HG03520 (cell line): ENCODE results near the gene ANAPC2.

Experiments
- ATAC-seq: cut with Tn5 transposase; IDR thresholded peaks from one replicate; pipeline ENCODE4 v1.9.1; 2021; ENCODE audit warnings: mild to moderate bottlenecking, moderate library complexity; ENCODE audit not compliant: unreplicated experiment

ANAPC2 gene

DNA sequence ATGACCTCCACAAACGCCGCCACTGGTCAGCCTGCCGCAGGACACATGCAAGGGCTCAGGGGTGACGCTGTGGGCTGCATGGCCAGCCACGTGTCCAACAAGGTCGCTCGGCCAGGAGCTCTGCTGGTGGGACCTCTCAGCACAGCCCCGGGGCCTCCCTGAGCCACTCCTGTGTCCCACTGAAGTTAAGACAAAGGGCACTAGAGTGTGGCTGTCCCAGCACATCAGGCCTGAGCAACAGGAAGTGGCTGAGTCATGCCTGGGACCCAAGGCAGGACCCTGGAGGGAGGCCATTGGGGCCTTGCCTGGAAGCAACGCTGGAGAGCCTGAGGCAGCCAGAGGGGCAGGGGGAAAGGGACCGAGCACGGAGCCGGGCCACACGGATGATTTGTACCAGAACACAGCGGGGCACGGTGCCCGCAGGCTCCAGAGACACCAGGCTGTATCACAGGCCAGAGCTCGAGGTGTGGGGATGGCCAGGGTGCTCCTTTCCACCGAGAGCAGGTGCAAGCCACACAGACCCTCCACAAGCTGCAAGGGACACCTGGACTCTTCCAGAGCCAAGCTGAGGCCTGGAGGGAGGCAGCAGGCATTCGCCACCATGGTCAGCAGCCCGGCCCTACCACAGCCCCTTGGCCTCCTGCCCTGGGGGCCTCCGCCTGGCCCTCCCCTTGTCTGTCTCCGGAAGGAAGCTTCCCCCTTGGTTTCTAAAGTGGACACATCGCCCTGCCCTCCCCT lies 10.0 kb downstream of the ANAPC2 start:
- no peak for ATAC-seq

DNA sequence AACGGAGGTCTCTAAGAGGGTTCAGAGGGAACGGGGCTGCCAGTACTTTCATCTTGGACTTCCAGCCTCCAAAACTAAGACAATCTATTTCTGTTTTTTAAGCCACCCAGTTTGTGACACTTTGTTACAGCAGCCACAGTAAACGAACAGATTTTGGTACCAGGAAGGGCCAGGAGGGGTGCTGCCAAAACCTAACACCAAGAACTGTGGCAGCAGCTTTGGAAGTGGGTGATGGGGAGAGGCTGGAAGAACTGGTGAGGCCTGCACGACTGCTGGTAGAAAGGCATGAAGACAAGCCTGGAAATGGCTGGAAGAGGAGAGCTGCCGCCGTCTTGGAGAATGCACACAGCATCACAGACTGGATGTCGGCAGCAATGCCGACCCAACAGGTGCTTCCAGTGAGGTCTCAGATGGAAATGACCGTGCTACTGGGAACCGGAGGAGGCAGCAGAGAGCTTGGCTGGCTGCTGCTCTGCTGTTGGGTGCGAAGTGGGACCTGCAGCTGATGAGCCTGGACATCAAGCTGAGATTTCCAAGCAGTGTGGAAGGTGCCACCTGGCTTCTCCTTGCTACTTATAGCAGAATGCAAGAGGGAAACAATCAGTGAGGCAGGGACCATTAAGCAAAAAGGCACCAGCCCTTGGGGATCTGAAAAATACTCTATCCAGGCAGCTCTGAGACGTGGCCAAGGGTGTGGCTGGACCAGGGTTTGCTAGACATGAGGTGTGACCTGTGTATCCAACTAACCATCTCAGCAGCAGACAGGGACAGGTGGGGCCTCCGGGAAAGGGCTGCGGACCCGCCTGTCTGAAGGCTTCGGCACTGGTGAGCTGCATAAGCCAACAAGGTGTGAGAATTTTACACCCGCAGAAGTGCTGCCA lies 11.8 kb downstream of the ANAPC2 start:
- no peak for ATAC-seq

DNA sequence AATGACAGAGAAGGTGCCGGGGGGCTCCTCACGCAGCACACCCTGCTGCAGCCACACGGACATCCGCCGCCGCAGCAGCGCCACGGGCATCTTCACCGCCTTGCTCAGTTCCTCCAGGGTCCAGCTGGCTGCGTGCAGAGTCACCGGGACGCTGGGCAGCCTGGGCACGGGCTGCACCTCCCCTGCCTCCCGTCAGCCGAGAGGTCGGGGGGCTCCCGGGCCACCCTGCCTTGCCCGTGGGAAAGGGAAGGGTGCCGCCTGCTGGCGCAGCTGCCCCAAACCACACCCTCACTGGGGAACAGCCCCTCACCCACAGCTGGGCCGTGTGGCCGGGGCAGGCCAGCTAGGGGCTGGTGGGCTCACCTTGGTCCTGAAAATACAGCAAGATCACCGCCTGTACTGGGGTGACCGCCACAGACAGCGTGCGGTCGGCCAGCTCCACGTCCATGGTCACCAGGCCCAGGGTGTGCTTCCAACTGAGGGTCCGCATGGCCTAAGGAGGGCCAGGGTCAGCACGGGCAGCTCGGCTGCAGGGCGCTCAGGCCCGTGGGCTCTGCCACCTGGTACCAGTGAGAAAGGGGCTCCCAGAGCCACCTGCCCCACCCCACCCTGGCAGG lies 12.9 kb downstream of the ANAPC2 start:
- ATAC-seq: no peak

DNA sequence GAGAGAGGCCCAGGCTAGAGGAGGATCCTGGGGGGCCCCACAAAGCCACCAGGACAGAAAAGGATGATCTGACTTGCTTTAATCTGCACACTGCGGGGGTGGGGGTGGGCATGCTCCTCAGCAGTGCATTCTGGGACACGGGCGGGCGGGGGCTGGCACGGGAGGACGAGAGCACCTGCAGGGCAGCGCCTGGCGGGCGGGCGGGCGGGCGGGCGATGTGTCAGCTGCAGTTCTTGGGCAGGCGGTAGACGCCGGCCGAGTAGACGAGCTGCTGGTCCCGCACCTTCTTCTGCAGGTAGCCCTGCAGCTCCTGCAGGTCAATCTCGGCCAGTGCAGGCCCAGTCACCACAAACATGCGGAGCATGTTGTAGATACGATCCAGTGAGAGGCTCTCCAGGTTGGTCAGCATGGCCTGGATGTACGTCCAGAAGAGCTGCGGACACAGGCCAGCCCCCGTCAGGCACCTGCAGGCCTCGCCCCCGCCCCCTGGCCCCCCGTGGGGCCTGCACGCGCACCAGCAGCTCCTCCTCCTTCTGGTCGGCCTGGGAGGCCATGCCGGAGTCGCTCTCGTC lies 13.6 kb downstream of the ANAPC2 start:
- no peak for ATAC-seq

DNA sequence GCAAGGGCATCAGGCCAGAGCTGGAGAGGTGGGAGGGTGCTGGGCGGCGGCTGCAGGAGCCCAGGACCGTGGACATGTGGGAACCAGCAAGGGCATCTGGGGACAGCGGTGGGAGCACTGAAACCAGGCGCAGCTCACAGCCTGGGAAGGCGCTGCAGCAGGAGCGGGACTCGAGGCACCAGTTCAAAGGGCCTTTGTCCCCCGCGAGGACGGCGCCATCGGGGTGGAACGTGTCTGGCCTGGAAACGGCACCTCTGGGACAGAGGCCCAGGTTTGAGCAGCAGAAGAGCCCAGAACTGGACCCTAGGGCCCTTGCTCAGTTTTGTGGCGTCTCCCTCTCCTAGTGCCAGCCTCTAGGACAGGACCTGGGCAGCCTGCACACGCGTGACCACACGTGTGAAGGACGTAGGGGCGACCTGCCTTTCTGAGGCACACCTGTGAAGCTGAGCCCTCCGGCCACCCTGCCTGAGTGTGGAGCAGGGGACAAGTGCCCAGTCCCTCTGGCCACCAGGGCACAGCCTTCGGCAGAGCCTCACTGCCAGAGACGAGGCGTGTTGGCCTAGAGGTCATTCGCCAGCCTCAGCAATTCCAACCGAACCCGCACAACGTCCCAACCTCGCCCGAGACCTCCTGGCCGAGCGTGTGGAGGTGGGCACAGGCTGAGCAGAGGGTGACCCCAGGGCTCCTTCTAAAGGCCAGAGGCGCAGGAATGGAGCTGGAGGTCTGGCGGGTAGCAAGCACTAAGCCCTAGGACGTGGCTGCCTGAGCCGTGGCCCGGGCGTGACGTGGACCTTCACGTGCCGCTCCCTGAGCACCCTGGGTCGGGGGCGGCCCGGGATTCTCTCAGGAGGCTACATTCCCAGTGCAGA lies 14.3 kb downstream of the ANAPC2 start:
- no peak for ATAC-seq

DNA sequence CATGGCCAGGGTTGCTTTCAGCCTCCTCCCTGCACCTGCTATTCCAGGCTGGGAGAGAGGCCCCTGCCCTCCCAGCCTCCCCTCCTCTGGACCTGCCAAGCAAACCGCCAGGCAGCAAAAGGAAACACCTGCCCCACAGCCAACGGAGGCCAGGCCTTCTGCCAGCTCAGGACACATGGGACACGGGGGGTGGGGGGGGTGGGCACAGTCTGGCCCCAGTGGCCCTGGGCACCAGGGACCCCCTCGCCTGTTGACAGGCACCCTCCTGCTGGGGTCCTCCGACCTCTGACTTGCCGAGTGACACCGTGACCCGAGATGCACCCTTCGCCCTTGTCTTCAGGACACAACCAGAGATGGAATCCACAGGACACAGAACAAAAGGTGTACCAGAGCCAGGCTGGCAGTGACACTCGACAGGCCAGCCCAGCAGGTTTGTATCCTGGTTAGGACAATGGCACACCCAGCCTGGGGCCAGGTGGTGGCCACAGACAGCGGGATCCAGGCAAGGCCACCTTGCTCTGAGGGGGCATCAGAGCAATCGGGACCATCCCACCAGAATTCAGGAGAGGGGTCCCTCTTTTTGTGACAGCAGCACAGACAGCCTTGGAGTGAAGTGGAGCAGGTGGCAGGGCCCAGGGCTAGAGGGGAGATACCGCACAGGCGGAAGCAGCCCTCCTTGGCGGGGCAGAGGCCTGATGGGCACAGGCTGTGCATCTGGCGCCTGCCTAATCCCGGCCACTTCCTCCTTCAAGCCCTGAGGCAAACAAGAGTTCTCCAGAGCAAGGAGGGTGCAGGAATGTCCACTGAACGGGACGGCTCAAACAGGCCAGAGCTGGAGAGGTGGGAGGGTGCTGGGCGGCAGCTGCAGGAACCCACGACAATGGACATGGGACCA lies 15.2 kb downstream of the ANAPC2 start:
- ATAC-seq: no peak

DNA sequence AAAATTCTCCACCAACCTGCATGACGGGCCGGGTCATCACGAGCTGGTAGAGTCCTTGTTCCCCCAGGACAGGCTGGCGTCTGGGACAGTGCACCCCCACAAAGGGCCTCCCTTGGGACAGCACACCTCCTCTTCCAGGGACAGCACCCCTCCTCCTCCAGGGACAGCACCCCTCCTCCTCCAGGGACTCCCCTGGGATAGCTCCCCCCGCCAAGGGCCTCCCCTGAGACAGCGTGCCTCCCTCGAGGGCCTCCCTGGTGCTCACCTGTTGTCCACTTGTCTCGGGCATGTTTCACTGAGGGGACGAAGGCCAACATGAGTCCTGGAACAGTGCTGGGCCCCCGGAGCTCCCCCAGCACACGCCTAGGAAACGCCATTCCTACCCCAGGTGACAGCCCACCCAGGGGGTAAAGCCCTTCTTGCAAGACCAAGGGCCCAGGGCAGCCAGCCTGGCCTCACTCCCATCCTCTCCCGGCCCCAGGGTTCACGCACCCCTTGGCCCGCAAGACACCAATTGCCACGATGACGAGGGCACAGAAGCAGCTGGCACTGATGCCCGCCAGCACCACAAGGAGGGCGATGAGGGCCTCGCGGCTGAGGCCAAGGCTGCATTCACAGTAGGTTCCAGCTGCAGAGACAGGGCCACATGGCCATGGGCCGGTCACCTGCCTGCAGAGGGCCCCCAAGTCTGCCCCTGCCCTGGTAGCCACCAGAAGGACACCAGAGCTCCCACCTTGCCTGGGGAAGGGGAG lies 17.0 kb downstream of the ANAPC2 start:
- no peak for ATAC-seq

DNA sequence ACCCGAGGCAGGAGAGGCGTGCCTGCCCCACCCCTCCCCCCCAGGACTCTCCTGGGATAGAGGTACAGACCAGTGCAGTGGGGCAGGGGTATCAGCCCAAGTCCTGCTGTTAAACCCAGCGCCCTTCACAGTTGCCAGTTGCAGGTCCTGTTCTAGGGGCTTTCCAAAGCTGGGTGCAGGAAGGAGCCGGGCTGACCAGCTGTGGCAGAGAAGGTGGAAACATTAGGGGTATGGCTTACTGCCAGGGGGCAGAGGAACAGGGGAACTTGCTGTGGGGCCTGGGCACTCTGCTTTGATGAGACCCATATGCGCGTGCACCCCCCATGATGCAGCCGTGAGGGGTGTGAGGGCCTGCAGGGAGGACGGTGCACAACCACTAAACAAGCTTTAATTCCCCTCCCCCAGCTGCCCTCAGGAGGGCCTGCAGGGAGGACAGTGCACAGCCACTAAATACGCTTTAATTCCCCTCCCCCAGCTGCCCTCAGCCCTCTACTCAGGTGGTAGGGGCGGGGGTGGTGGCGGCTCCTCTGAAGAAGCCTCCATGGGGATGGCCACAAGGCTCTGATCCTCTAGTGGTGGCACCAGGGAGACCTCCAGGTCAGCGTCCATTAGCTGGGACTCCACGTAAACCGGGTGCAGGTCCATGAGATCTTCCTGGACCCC lies 17.7 kb downstream of the ANAPC2 start:
- no peak for ATAC-seq

DNA sequence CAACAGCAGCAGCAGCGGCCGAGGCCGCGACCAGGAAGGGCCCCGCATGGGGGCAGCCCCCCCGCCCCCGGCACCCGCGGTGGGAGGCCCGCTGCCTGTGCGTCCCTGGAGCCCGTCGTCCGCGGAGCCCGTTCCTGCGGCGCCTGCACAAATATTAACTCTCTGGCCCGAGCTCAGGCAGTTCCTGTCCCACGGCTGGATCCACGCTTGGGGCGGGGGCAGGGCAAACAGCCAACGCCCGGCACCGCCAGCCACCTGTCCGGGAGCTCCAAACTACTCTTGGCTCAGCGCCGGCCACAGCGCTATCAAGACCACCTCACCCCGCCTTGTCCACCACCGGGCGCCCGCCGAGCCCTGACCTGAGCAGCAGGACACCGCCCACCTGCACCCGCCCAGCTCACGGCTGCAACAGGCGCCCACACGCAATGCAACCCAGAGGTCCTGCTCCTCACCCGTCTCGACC lies 18.4 kb downstream of the ANAPC2 start, which contains the start of gene LRRC26:
Gene LRRC26, minus strand, starts transcription at position 156 of the 463 bp plus-strand sequence. Its CDS starts 108 bp downstream, at position 48.
- no peak for ATAC-seq

DNA sequence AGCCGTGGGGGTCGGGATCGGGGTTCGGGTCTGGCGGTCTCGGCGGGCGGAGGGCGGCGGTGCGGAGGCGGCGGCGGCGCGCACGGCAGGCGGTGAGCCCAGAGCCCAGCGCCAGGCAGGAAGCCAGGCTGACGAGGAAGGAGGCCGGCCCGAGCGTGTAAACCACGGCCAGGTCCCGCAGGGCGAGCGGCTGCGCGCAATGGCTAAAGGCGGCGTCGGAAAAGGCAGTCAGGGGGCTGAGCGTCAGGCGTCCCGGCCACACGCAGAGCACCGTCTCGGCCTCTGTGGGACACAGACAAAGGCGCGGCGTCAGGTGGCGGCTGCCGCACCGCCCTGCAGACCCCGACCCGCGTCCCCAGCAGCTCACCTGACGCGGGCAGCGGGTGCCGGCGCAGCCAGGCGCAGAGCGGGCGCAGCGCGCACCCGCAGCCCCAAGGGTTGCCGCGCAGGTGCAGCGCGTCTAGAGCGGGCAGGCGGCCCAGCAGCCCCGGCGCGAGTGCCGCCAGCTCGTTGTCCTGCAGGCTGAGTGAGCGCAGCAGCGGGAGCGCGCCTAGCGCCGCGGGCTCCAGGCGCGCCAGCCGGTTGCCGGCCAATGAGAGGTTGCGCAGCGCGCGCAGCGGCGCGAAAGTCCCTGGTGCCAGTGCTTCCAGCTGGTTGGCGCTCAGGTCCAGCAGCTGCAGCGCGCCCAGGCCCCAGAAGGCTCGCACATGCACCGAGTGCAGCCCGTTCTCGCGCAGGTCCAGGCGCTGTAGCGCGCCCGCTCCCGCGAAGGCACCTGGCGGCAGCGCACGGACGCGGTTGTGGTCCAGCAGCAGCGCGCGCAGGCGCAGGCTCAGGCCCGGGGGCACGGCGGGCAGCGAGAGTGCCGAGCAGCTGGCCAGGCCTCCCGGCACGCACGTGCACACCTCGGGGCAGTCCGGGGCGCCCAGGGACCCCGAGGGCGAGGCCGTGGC lies 19.2 kb downstream of the ANAPC2 start:
- no peak for ATAC-seq

DNA sequence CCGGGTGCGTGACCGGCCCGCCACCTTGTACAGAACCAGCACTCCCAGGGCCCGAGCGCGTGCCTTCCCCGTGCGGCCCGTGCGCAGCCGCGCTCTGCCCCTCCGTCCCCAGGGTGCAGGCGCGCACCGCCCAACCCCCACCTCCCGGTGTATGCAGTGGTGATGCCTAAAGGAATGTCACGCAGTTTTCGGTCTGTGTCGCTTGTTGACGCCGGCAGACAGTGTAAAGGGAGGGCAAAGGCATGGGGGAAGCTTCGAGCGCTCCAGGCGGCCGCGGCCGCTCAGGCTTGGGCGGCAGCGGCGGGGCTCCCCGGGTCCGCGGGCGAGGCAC lies 19.8 kb downstream of the ANAPC2 start:
- ATAC-seq: no peak

DNA sequence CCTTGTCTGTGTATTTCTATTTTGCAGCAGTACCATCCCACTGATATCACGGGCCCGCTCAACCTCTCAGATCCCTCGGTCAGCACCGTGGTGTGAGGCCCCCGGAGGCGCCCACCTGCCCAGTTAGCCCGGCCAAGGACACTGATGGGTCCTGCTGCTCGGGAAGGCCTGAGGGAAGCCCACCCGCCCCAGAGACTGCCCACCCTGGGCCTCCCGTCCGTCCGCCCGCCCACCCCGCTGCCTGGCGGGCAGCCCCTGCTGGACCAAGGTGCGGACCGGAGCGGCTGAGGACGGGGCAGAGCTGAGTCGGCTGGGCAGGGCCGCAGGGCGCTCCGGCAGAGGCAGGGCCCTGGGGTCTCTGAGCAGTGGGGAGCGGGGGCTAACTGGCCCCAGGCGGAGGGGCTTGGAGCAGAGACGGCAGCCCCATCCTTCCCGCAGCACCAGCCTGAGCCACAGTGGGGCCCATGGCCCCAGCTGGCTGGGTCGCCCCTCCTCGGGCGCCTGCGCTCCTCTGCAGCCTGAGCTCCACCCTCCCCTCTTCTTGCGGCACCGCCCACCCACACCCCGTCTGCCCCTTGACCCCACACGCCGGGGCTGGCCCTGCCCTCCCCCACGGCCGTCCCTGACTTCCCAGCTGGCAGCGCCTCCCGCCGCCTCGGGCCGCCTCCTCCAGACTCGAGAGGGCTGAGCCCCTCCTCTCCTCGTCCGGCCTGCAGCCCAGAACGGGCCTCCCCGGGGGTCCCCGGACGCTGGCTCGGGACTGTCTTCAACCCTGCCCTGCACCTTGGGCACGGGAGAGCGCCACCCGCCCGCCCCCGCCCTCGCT lies 20.4 kb downstream of the ANAPC2 start:
- no peak for ATAC-seq

DNA sequence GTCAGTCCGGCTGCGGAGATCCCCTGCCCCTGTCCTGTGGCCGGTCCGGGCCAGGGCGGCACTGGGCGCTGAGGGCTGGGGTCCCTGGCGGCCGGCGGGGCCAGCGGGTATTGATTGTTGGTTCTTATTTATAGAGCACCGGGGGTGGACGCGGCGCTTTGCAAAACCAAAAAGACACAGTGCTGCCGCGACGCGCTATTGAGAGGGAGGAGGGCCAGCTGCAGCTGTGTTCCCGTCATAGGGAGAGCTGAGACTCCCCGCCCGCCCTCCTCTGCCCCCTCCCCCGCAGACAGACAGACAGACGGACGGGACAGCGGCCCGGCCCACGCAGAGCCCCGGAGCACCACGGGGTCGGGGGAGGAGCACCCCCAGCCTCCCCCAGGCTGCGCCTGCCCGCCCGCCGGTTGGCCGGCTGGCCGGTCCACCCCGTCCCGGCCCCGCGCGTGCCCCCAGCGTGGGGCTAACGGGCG lies 21.0 kb downstream of the ANAPC2 start:
- no peak for ATAC-seq

DNA sequence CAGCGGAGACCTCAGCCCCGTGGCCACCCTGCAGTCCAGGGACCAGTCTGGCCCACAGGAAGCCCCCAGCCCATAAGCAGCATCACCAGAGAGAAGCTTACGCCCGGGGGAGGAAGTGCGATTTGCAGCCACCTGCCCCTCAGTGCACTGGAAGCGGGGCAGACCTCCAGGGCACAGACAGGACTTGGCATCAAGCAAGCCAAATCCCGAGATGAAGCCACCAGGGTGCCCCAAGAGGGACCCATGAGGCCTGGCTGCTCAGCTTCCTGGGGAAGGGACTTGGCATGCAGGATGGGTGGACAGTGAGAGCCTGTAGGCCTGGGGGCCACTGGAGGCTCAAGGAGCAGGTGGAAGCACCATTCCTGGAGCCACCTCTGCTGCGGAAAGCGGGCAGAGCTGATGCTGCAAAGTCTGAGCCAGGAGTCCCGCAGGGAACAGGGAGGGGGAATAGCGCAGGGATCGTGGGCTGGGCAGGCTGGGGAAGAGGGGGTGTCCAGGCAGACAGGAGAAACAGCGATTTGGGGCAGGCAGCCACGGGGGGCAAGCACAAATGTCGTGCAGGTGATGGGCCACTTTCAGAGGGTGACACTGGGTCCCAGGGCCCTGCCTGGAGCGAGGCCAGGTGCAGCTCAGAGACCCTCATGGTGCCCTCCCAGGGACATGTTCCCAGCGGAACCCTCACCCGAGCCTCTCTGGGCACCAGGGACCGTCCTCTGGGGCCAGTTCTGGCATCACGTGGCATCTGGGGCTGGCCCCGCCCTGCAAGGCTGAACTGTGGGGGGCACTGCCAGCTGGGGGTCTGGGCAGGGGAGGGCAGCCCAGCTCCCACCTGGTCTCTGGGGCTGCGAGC lies 21.8 kb downstream of the ANAPC2 start:
- no peak for ATAC-seq

DNA sequence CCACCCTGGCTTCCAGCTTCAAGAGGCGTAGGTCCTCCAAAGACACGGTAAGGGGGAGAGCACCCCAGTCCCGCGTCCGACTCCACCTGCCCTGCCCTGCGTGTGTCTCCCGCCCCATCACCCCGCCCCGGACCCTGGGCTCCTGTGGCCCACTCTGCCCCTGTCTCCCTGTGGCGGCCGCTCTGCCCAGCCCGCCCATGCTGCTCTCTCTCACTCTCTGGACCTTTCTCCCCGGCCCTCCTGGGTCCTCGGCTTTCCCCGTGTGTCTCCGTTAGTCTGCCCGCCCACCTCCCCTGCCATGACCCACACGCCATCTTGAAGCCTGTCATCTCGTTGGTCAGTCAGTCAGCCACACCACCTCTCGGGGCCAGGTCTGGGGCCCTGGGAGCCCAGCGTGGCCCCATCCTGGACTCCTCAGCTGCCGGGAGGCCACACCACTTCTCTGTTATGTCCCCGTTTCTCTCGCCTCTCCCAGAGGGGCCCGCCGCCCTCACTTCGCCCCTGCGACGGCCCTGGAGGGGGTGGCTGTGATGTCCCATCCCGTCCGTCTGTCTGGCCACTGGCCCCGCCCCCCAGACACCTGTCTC lies 23.0 kb downstream of the ANAPC2 start:
- no peak for ATAC-seq
